Mammary epithelial cell (primary cell): Measurements from ENCODE around the gene DBF4B.

Experiments
- EZH2 ChIP-seq: IDR thresholded peaks from 2 replicates; pipeline ENCODE4 v1.6.1; 2012; ENCODE audit warnings: low read length, inconsistent platforms, borderline replicate concordance
- TF ChIP-seq, protein P1 (sequence below), 2 donors: IDR thresholded peaks in 1 of 2; conservative IDR thresholded peaks in 1 of 2; 2 replicates each; pipeline ENCODE4 v1.5.1; 2011 to 2012; ENCODE audit warnings: inconsistent platforms in 2 of 2, low read length in 2 of 2, mild to moderate bottlenecking in 2 of 2, control low read depth in 1 of 2, low read depth in 1 of 2; ENCODE audit not compliant: insufficient read depth in 1 of 2; ENCODE audit errors: extremely low read depth in 1 of 2

DNA sequence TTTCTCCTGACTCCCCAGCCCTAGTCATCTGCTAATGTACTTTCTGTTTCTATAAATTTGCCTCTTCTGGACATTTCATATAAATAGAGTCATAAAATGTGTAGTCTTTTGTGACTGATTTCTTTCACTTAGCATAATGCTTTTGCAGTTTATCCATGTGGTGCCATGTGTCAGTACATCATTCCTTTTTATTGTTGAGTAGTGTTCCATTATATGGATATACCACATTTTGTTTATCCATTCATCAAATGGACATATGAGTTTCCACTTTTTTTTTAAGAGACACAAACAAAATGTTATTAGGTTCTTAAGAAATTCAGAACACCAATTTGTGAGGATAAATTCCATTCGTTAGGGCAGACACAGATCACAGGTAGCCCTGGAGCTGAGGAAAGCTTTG is 11.0 kb downstream of the DBF4B start:
- TF ChIP-seq, protein P1, sequence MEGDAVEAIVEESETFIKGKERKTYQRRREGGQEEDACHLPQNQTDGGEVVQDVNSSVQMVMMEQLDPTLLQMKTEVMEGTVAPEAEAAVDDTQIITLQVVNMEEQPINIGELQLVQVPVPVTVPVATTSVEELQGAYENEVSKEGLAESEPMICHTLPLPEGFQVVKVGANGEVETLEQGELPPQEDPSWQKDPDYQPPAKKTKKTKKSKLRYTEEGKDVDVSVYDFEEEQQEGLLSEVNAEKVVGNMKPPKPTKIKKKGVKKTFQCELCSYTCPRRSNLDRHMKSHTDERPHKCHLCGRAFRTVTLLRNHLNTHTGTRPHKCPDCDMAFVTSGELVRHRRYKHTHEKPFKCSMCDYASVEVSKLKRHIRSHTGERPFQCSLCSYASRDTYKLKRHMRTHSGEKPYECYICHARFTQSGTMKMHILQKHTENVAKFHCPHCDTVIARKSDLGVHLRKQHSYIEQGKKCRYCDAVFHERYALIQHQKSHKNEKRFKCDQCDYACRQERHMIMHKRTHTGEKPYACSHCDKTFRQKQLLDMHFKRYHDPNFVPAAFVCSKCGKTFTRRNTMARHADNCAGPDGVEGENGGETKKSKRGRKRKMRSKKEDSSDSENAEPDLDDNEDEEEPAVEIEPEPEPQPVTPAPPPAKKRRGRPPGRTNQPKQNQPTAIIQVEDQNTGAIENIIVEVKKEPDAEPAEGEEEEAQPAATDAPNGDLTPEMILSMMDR (conservative IDR thresholded peaks at IDR 0.05 in 1 of 2, IDR thresholded peaks at IDR 0.05 in 1 of 2; ENCODE audit: extremely low read depth in 1 of 2, insufficient read depth in 1 of 2, low read depth in 1 of 2, low read length in 2 of 2): no peak
- TF ChIP-seq EZH2: no peak
